Measurements from ENCODE around the gene CIAO2B.

GRCh38 chr16:66930189-66930588 is 4.0 kb downstream of the CIAO2B start:
- TF ChIP-seq CTCF (IDR thresholded peaks at IDR 0.05 in 4 of 5, conservative IDR thresholded peaks at IDR 0.05 in 1 of 5), result no peak
- peak; percentile 43 to 52 for TF ChIP-seq POLR2A (IDR thresholded peaks at IDR 0.05)

Measured in gastrocnemius medialis (tissue), 4 donors.